Measurements from ENCODE around the gene NECAP2. TPM values are rescaled to one million over a fixed set of nuclear protein-coding genes. Genes with fewer than 3 reads are reported as not detected.
"Not testable (repeated sequence)": the region's sequence is repeated elsewhere in the genome, so short reads cannot be mapped to it uniquely, and the experiment has no call there.

Gene NECAP2
- total and polyA plus RNA-seq, 8 donors, result 69.5 to 84.1 (median 77.4) TPM

GRCh38 chr1:16468558-16468957 is 28.0 kb downstream of the NECAP2 start:
- Histone ChIP-seq H3K36me3 (peaks cover 0 to 25% of the 10 kb centered on the region in 2 donors), H3K9me3 (no peaks in the 10 kb centered on the region), H3K4me1 (no peaks in the 10 kb centered on the region), H3K27ac (no peak overlapping the region), H3K4me3 (no peak overlapping the region), H3K27me3 (no peaks in the 10 kb centered on the region)
- ATAC-seq, result no peak
- intact Hi-C loops (cut with DNase I), result no loop called here
- DNase-seq, result no peak
- TF ChIP-seq, protein P1, sequence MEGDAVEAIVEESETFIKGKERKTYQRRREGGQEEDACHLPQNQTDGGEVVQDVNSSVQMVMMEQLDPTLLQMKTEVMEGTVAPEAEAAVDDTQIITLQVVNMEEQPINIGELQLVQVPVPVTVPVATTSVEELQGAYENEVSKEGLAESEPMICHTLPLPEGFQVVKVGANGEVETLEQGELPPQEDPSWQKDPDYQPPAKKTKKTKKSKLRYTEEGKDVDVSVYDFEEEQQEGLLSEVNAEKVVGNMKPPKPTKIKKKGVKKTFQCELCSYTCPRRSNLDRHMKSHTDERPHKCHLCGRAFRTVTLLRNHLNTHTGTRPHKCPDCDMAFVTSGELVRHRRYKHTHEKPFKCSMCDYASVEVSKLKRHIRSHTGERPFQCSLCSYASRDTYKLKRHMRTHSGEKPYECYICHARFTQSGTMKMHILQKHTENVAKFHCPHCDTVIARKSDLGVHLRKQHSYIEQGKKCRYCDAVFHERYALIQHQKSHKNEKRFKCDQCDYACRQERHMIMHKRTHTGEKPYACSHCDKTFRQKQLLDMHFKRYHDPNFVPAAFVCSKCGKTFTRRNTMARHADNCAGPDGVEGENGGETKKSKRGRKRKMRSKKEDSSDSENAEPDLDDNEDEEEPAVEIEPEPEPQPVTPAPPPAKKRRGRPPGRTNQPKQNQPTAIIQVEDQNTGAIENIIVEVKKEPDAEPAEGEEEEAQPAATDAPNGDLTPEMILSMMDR (IDR thresholded peaks at IDR 0.05), result no peak

- intact Hi-C loops (cut with DNase I), result no loop called here
- Histone ChIP-seq H3K27ac (no peak overlapping the region), H3K36me3 (peaks cover 0 to 58% of the 10 kb centered on the region in 2 donors), H3K4me1 (no peaks in the 10 kb centered on the region), H3K9me3 (no peaks in the 10 kb centered on the region), H3K4me3 (no peak overlapping the region), H3K27me3 (no peaks in the 10 kb centered on the region)
- ATAC-seq (no peak), DNase-seq (no peak)
- TF ChIP-seq, protein P1 (IDR thresholded peaks at IDR 0.05), result no peak
Observed at GRCh38 chr1:16474166-16474800, 33.8 kb downstream of the NECAP2 start.

DNA sequence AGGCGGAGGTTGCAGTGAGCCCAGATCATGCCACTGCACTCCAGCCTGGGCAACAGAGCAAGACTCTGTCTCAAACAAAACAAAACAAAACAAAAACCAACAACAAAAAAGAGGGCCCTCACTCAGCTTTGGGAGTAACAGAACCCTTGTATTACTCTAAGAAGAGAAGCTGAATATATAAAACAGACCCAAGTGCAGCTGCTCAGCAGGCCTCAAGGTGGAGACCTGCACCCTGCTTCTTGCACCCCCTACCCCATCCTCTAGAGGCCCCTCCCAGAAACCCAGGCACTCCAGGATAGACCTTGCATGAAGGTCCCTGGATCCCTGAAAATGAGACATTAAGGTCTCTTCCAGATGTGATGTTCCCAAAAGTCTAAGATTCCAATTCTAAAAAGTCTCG is 34.4 kb downstream of the NECAP2 start:
- H3K4me1 ChIP-seq; H3K4me3 ChIP-seq; H3K27me3 ChIP-seq; H3K27ac ChIP-seq; ATAC-seq; DNase-seq; H3K9me3 ChIP-seq; intact Hi-C loops (cut with DNase I): not testable (repeated sequence)
- H3K36me3 ChIP-seq, result peaks cover 0 to 62% of the 10 kb centered on the region in 2 donors

- peaks cover 0 to 74% of the 10 kb centered on the region in 2 donors for H3K36me3 ChIP-seq
Observed at GRCh38 chr1:16475771-16476770, 35.5 kb downstream of the NECAP2 start.

GRCh38 chr1:16478091-16478490 is 37.6 kb downstream of the NECAP2 start:
- Histone ChIP-seq H3K4me3 (no peak overlapping the region), H3K27me3 (no peaks in the 10 kb centered on the region), H3K9me3 (no peaks in the 10 kb centered on the region), H3K4me1 (no peaks in the 10 kb centered on the region), H3K36me3 (peaks cover 0 to 94% of the 10 kb centered on the region in 2 donors), H3K27ac (no peak overlapping the region)
- DNase-seq (peak in 1 of 4 donors; percentile 4), ATAC-seq (no peak)
- TF ChIP-seq, protein P1 (IDR thresholded peaks at IDR 0.05), result no peak
- intact Hi-C loops (cut with DNase I), result no loop called here

More at GRCh38 chr1:16475771-16476770, 35.5 kb downstream of the NECAP2 start:
- H3K4me1 ChIP-seq; ATAC-seq; DNase-seq; intact Hi-C loops (cut with DNase I); H3K27ac ChIP-seq; H3K4me3 ChIP-seq; H3K9me3 ChIP-seq; H3K27me3 ChIP-seq: not testable (repeated sequence)

DNA sequence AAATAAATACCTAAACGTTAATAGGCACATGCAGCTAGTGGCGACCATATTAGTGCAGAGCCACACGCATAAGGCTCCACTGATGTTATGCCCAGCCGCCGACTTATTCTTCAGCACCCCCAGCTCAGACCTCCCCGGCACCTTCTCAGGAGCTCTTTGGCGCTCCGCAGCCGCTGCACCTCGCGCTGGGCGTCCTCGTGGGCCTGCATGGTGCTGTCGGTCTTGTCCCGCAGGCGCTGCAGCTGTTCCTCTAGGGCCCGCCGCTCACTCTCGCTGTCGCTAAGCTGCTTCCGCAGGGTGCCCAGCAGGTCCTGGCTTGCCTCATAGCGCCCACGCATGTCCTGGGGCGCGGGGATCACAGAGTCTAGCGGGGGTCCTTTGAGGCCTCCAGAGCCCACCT is 42.6 kb downstream of the NECAP2 start:
- H3K4me3 ChIP-seq; H3K9me3 ChIP-seq; intact Hi-C loops (cut with DNase I); ATAC-seq; H3K27me3 ChIP-seq; H3K27ac ChIP-seq; DNase-seq; H3K4me1 ChIP-seq: not testable (repeated sequence)
- peaks cover 0 to 80% of the 10 kb centered on the region in 2 donors for H3K36me3 ChIP-seq

- H3K9me3 ChIP-seq; H3K27me3 ChIP-seq; H3K27ac ChIP-seq; H3K4me3 ChIP-seq; H3K4me1 ChIP-seq; intact Hi-C loops (cut with DNase I); DNase-seq; ATAC-seq: not testable (repeated sequence)
- peaks cover 0 to 74% of the 10 kb centered on the region in 2 donors for H3K36me3 ChIP-seq
Observed at GRCh38 chr1:16483639-16484500, 43.3 kb downstream of the NECAP2 start.
